GM19023 (cell line): ENCODE data around the gene LRRC27.
"Not testable (repeated sequence)": the region's sequence is repeated elsewhere in the genome, so short reads cannot be mapped to it uniquely, and the experiment has no call there.

ENCODE experiments used
- ATAC-seq: cut with Tn5 transposase; IDR thresholded peaks from one replicate; pipeline ENCODE4 v1.9.1; 2021; ENCODE audit warnings: mild to moderate bottlenecking, moderate library complexity; ENCODE audit not compliant: unreplicated experiment

Gene LRRC27

GRCh38 chr10:132369636-132370185 lies 37.7 kb downstream of the LRRC27 start:
- no peak for ATAC-seq

DNA sequence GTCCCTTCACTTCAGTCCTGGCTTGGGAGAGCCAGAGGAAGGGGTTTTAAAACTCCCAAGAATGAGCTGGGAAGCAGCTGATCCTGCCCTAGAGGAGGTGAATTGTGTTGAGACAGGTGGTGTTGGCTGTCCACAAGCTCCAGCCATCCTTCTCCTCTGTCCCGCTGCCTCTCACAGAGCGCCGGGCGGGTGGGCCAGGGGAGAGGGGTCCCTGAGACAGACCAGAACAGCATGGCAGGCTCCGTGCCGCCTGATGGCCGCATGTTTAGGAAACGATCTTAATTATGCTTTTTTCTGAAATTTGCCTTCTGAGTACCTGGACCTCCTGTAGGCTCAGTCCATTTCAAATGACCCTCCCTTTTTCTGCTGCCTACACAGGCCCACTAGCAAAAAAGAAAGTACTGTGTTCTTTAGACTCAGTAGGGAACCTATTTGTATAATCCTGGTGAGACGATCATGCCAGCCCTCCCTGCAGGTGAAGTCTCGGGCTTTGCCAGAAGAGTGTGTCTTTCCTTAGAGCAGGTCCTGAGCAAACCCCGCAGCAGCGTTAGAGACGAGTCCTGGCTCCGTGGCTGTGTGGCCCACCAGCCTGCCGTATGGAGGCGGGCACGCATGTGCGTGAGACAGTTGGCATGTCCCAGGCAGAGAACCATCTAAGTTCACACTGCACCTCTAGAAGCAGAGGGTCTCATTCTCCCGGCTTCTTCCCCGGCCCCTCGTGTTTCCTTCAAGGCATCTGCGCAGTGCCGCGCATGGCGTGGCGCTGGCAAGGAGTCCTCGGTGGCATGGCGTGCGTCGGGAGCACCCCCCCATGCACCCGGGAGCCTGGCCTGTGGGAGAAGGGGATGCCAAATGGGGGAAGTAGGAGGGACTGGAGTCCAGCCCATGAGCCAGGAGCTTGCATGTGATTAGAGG lies 38.7 kb downstream of the LRRC27 start:
- ATAC-seq, result no peak

GRCh38 chr10:132371641-132372081 lies 39.7 kb downstream of the LRRC27 start:
- no peak for ATAC-seq

GRCh38 chr10:132372516-132373095 lies 40.6 kb downstream of the LRRC27 start:
- ATAC-seq, result no peak

- no peak for ATAC-seq
Observed at GRCh38 chr10:132373241-132373955, 41.4 kb downstream of the LRRC27 start.

DNA sequence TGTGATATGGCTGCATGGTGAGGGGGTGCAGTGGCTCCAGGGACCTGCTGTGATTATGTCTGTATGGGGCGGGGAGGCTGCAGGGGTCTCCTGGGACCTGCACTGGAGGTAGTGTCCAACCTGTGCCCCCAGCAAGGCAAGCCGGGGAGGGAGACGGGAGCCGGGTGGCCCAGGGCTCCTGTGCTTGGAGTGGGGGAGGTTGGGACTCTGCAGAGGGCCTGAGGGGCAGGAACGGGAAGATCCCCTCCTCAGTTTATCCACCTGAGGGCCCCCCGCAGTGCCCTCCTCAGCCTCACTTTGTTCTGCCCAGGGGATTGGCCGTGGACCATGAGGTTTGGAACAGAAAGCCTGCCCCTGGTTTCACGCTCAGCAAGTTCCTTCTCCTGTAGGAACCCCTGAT lies 42.2 kb downstream of the LRRC27 start:
- ATAC-seq, result no peak

- no peak for ATAC-seq
Observed at GRCh38 chr10:132374612-132375011, 42.6 kb downstream of the LRRC27 start.

DNA sequence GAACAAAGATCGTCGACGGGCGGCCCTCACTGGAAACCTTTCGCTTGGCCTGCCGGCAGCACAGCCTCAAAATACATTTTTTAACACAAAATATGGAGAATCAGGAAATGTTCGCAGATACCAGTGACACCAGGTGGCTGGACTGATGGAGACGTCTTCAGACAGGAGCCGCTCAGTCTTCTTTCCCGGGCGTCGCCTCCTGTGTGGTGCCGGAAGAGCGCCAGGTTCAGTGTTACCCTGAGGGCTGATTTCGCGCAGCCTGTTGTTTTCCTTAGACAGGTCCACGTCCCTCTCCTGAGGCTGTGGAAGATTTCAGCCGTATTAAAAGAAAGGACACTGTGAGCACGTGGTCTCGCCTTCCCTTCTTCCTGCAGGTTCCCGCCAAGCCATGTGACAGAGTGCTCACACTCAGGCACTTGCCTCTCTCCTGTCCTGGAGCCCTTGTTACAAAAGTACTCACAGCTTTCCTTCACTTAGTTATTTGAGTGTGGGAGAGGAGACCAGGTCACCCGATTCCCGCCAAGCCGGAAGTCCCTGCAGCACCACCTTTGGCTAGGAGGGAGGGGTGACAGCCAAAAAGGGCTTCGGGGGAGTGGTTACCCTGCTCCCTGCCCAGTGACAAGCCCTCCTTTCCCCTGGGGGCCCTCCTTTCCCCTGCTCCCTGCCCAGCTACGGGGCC lies 43.3 kb downstream of the LRRC27 start:
- no peak for ATAC-seq

DNA sequence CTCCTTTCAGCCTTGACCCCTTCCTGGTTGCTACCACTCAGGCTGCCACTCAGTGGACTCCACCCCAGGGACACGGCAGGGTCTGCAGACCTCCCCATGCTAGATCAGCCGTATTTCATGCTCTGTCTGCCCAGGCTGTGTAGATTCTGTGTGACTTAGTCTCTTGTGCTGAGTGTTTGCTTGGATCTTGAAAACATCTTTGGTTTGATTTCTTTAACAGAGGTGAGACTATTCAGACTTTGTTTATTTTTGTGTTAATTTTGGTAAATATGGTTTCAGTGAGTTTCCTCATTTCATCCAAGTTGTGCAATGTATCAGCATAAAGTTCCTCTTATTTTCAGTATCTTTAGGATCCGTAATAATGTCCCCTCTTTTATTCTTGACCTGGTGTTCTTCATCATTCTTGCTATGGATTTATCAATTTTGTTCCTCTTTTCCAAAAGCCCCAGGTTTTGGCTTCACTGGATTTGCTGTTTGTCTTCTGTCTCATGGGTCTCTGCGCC lies 43.9 kb downstream of the LRRC27 start:
- ATAC-seq, result no peak

DNA sequence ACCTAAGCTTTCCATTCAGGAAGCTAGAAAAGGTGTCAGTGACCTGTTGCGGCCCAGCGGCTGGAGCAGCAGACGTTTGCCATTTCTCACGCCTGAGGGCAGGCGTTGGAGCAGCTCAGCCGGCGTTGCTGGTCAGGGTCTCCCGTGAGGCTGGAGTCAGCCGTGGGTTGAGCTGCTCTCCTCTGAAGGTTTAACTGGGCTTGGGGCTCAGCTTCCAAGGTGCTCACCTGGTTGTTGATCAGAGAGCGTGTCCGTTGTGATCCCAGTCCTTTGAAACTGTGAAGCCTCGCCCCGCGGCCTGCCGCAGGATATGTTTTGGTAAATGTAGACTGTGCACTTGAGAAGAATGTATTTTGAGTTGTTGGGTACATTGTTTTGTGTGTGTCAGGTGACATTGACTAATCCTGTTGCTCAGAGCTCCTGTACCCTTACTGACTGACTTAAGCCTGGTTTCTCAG lies 44.4 kb downstream of the LRRC27 start:
- ATAC-seq, result no peak

- ATAC-seq, result no peak
Observed at GRCh38 chr10:132377326-132377725, 45.3 kb downstream of the LRRC27 start.

DNA sequence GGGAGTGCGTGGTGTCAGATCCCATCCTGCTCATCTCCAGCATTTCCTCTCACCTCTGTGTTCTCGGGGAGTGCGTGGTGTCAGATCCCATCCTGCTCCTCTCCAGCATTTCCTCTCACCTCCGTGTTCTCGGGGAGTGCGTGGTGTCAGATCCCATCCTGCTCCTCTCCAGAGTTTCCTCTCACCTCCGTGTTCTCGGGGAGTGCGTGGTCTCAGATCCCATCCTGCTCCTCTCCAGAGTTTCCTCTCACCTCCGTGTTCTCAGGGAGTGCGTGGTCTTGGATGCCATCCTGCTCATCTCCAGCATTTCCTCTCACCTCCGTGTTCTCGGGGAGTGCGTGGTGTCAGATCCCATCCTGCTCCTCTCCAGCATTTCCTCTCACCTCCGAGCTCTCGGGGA lies 47.0 kb downstream of the LRRC27 start:
- not testable (repeated sequence) for ATAC-seq

- not testable (repeated sequence) for ATAC-seq
Observed at GRCh38 chr10:132380986-132381385, 49.0 kb downstream of the LRRC27 start.

DNA sequence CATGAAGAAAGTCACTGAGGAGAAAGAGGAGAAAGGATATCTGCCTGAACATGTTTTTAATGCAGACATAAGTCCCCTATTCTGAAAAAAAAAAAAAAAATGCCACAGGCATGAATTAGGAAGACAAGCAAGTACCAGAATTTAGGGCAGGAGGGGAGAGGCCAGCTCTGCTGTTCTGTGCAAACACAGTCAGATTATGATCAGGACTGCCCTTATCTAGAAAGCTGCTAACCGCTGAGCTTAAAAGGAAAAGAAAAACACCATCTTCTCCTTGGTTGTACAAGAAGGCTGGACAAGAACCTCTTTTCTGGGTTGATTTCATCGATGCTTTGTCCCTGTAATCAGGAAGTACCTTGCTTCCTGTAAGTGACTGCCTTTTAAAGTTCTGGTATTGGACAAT lies 49.7 kb downstream of the LRRC27 start:
- ATAC-seq, result no peak

GRCh38 chr10:132382231-132382922 lies 50.4 kb downstream of the LRRC27 start:
- no peak for ATAC-seq

DNA sequence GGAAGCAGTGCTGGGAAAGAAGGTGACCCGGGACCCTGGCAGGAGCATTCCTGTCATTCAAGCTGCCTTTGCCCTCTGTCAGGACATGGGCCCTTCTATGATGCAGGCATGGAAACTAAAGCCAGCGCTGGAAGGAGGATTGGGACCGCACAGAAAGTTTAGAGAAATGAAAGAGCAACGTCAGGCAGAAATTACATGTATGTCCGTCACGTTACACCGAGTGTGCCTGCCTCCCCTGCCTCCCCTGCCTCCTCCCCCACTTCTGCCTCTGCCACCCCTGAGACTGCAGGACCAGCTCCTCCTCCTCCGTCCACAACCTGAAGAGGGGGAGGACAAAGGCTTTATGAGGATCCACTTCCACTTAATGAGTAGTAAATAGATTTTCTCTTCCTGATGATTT lies 51.1 kb downstream of the LRRC27 start:
- ATAC-seq, result no peak

- ATAC-seq, result no peak
Observed at GRCh38 chr10:132383751-132384196, 51.8 kb downstream of the LRRC27 start.

DNA sequence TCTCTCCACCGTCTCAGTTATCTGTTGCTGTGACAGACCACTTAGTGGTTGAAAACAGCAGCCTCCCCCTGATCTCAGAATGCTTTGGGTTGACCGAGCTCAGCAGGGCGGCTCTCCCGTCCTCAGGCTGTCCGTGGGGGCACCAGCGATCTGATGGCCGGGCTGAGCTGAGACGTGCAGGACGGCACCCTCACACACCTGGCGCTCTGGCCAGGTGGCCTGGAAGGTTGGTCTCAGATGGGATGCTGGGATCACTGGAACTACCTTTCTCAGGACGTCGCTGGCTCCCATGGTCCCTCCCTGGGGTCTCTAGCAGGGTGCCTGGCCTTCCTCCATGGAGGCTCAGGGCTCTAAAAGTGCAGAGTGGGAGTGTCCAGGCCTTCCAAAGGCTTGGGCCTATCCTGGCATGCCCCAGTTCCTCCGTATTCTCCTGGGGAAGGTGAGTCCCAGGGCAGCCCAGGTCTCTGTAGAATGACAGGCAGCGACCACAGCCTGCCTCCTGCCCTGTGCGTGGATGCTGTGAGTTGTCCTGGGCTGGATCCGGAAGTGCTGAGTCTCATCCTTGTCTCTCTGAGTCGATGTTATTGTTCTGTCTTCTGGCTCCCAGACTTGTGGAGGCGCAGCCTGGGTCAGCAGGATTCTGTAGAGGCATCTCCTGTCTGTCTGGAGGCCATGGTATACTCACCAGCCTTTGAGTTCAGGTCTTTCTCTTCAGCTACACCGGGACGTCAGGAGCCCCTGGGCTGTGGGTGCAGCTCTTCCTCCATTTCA lies 52.8 kb downstream of the LRRC27 start:
- no peak for ATAC-seq

DNA sequence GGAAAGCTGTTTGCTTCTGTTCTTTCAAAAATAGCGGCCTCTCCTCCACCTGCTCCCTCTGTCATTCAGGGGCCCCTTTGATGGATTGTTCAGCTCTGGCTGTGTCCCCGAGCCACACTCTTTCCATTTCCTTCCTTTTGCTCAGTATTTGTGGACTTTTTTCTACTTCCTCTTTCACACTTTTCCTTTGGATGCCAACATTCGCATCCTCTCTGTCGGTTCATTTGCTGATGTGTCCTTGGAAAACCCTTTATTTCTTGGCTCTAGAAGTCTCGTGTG lies 53.3 kb downstream of the LRRC27 start:
- ATAC-seq, result no peak
